ENCODE results near the gene SLC25A22. TPM values are rescaled to one million over a fixed set of nuclear protein-coding genes. Genes with fewer than 3 reads are reported as not detected.

SLC25A22 gene
- total and polyA plus RNA-seq, 12 donors: 2.2 to 11.1 (median 4.0) TPM

- Histone ChIP-seq H3K27ac (peak overlapping the region; percentile 87 to 99 (median 98)), H3K9me3 (no peaks in the 10 kb centered on the region), H3K36me3 (peaks cover 0 to 44% (median 20%) of the 10 kb centered on the region in 9 donors), H3K4me3 (peak overlapping the region; percentile 69 to 99 (median 92)), H3K27me3 (no peaks in the 10 kb centered on the region), H3K4me1 (peaks cover 16 to 55% (median 38%) of the 10 kb centered on the region in 9 donors)
- peak; percentile 79 to 80 for DNase-seq
- TF ChIP-seq, protein P1, sequence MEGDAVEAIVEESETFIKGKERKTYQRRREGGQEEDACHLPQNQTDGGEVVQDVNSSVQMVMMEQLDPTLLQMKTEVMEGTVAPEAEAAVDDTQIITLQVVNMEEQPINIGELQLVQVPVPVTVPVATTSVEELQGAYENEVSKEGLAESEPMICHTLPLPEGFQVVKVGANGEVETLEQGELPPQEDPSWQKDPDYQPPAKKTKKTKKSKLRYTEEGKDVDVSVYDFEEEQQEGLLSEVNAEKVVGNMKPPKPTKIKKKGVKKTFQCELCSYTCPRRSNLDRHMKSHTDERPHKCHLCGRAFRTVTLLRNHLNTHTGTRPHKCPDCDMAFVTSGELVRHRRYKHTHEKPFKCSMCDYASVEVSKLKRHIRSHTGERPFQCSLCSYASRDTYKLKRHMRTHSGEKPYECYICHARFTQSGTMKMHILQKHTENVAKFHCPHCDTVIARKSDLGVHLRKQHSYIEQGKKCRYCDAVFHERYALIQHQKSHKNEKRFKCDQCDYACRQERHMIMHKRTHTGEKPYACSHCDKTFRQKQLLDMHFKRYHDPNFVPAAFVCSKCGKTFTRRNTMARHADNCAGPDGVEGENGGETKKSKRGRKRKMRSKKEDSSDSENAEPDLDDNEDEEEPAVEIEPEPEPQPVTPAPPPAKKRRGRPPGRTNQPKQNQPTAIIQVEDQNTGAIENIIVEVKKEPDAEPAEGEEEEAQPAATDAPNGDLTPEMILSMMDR (IDR thresholded peaks at IDR 0.05): no peak
- ATAC-seq: peak; percentile 8 to 81 (median 68)
- intact Hi-C loops (cut with DNase I): no loop called here
- WGBS, 2 donors: 42 to 48% methylated on average over 11 of the region's 11 CpGs
Observed at GRCh38 chr11:820655-821511, 22.8 kb upstream of the SLC25A22 start.

DNA sequence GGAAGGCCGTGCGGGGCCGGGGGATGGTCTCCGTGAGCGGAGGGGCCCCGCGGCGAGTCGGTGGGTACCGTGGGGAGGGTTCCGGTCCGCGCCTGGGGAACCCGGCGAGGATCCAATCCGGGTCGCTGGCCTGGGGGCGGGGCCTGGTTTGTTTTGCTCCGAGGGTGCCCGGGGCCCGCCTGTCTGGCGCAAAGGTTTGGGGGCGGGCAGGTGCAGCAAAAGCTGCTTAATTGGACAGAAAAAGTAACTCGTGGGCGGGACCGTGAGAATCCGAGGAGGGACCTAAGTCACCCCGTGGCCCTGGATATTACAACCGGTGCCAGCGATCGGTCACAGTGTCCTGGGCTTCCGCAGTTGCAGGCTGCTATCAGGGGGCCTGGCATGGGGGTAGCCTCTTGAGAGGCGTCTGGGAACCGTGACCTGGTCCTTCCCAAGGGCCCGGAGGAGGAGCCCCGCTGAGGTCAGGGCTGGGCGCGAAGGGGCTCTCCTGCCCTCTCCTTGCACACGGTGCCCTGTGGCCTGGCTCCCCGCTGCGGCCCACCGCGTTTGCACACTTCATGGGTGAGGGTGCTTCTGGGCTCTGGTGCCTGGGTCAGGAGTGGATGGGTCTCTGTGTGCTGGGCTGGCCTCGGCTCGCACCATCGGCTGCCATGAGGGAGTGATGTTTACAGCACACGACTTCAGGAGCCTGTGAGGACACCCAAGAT is 22.0 kb upstream of the SLC25A22 start:
- Histone ChIP-seq H3K27ac (peak overlapping the region; percentile 87 to 99 (median 98)), H3K4me3 (peak overlapping the region; percentile 69 to 99 (median 92)), H3K27me3 (no peaks in the 10 kb centered on the region), H3K4me1 (peaks cover 16 to 49% (median 34%) of the 10 kb centered on the region in 9 donors), H3K9me3 (no peaks in the 10 kb centered on the region), H3K36me3 (peaks cover 0 to 42% (median 20%) of the 10 kb centered on the region in 9 donors)
- TF ChIP-seq, protein P1 (IDR thresholded peaks at IDR 0.05): no peak
- 2 to 4% methylated on average over 44 to 47 of the region's 47 CpGs for WGBS, 2 donors
- peak; percentile 56 to 75 (median 66) for ATAC-seq
- intact Hi-C loops (cut with DNase I): no loop called here
- peak; percentile 88 to 91 for DNase-seq

DNA sequence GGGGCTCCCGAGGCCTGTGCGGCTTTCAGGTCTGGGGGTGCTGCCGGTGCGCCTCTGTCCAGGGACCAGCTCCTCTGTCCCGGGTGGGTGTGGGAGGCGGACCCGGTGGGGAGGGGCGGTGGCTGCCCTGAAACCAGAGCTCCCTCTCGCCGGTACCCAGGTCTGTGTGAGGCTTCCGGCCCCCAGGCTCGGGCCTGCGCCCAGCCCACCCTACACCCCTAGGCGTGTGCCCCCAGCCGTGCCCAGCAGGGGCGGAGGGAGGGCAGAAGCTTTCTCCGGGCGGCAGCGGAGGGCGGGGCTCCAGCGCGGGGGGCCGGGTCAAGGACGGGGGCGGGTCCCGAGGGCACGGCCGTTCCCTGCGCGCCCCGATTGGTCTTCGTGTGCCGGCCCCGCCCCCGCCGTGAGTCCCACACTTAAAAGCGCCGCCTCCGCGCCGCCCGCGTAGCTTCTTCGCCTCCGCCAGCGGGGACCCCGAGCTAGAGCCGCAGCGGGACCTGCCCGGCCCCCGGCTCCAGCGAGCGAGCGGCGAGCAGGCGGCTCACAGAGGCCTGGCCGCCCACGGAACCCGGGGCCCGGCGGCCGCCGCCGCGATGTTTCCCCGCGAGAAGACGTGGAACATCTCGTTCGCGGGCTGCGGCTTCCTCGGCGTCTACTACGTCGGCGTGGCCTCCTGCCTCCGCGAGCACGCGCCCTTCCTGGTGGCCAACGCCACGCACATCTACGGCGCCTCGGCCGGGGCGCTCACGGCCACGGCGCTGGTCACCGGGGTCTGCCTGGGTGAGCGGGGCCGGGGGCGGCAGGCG is 21.2 kb upstream of the SLC25A22 start:
- Histone ChIP-seq H3K4me3 (peak overlapping the region; percentile 69 to 99 (median 92)), H3K36me3 (peaks cover 0 to 42% (median 12%) of the 10 kb centered on the region in 9 donors), H3K9me3 (no peaks in the 10 kb centered on the region), H3K4me1 (peaks cover 16 to 46% (median 34%) of the 10 kb centered on the region in 9 donors), H3K27me3 (no peaks in the 10 kb centered on the region), H3K27ac (peak overlapping the region; percentile 87 to 99 (median 98))
- DNase-seq: peak; percentile 93 to 95
- TF ChIP-seq, protein P1 (IDR thresholded peaks at IDR 0.05): peak in 5 of 9 donors; percentile 14 to 35 (median 27)
- intact Hi-C loops (cut with DNase I): no loop called here
- ATAC-seq: peak; percentile 70 to 92 (median 79)
- WGBS, 2 donors: 0 to 1% methylated on average over 78 to 96 of the region's 96 CpGs
